IMR-90 (cell line): Measurements from ENCODE around the gene CARS2. TPM values are rescaled to one million over a fixed set of nuclear protein-coding genes. Genes with fewer than 3 reads are reported as not detected.

Experiments
- ATAC-seq: fragments of 200-7000 bp; cut with Tn5 transposase; 2 replicates; pipeline ENCODE4 v1.9.1; 2020; ENCODE audit warnings: low read depth, mild to moderate bottlenecking, moderate library complexity
- BruUV-seq: library from RNA; stranded (reverse); fragments of 400-500 nt; replicated peaks from 2 replicates; lab custom pipeline; 2021; lab: Mats Ljungman, UMichigan
- CTCF ChIA-PET: fragments of 300-600 bp; formaldehyde crosslinking; extraction: SDS; loops from one replicate; lab custom pipeline; 2021; ENCODE audit warnings: antibody characterized with exemption; lab: Yijun Ruan, JAX
- POLR2A ChIA-PET: fragments of 300-600 bp; sonication (Branson Sonifier 250); formaldehyde crosslinking; loops from one replicate; lab custom pipeline; 2022; ENCODE audit warnings: antibody characterized with exemption; ENCODE audit not compliant: unreplicated experiment; lab: Charles Lee
- DNase-seq: peaks from one replicate; pipeline ENCODE4 v3.0.0; 2013
- H2AFZ ChIP-seq: replicated peaks from 2 replicates; pipeline ENCODE3; 2013; ENCODE audit warnings: low read length, mild to moderate bottlenecking; ENCODE audit not compliant: poor library complexity
- H2AK5ac ChIP-seq: 2 replicates; pipeline ENCODE4 v1.6.1; 2013; ENCODE audit warnings: low read depth, low read length, inconsistent platforms
- H2AK9ac ChIP-seq: replicated peaks from 2 replicates; pipeline ENCODE3; 2013; ENCODE audit warnings: mild to moderate bottlenecking, low read depth, low read length, moderate library complexity; ENCODE audit not compliant: poor library complexity
- H2BK120ac ChIP-seq: 2 replicates; pipeline ENCODE4 v1.6.1; 2013; ENCODE audit warnings: low read depth, low read length, inconsistent platforms
- H2BK15ac ChIP-seq: 3 replicates; pipeline ENCODE4 v1.6.1; 2013; ENCODE audit warnings: low read depth, low read length, inconsistent platforms
- H2BK20ac ChIP-seq: 2 replicates; pipeline ENCODE4 v1.6.1; 2013; ENCODE audit warnings: low read depth, mild to moderate bottlenecking, inconsistent platforms, low read length, moderate library complexity
- H2BK5ac ChIP-seq: 2 replicates; pipeline ENCODE4 v1.6.1; 2013; ENCODE audit warnings: mild to moderate bottlenecking, low read depth, low read length, inconsistent platforms; ENCODE audit not compliant: poor library complexity, severe bottlenecking
- H3K14ac ChIP-seq: replicated peaks from 2 replicates; pipeline ENCODE4 v1.6.1; 2013; ENCODE audit warnings: low read depth, low read length, inconsistent platforms
- H3K18ac ChIP-seq: 2 replicates; pipeline ENCODE4 v1.6.1; 2013; ENCODE audit warnings: low read depth, low read length, control low read depth
- H3K23ac ChIP-seq: 2 replicates; pipeline ENCODE4 v1.6.1; 2013; ENCODE audit warnings: low read depth, low read length, inconsistent platforms
- H3K27ac ChIP-seq: 2 replicates; pipeline ENCODE4 v1.5.1; 2013; ENCODE audit warnings: mild to moderate bottlenecking, control low read depth, low read length; ENCODE audit not compliant: insufficient read depth
- H3K27me3 ChIP-seq: 2 replicates; pipeline ENCODE4 v1.6.1; 2013; ENCODE audit warnings: low read length; ENCODE audit not compliant: control insufficient read depth, insufficient read depth
- H3K36me3 ChIP-seq: 2 replicates; pipeline ENCODE4 v1.6.1; 2013; ENCODE audit warnings: low read length, mixed read lengths; ENCODE audit not compliant: control insufficient read depth, insufficient read depth
- H3K4ac ChIP-seq: 2 replicates; pipeline ENCODE4 v1.6.1; 2013; ENCODE audit warnings: low read depth, low read length, inconsistent platforms
- H3K4me1 ChIP-seq: 2 replicates; pipeline ENCODE4 v1.6.1; 2013; ENCODE audit warnings: low read length, mixed read lengths; ENCODE audit not compliant: control insufficient read depth, insufficient read depth
- H3K4me2 ChIP-seq: 2 replicates; pipeline ENCODE4 v1.6.1; 2013; ENCODE audit warnings: low read depth, mild to moderate bottlenecking, control low read depth, low read length, moderate library complexity
- H3K4me3 ChIP-seq: 2 replicates; pipeline ENCODE4 v1.5.1; 2013; ENCODE audit warnings: low read depth, mild to moderate bottlenecking, control low read depth, low read length, moderate library complexity; ENCODE audit not compliant: insufficient read depth
- H3K56ac ChIP-seq: 2 replicates; pipeline ENCODE4 v1.6.1; 2013; ENCODE audit warnings: low read length, inconsistent platforms; ENCODE audit not compliant: insufficient read depth; ENCODE audit errors: extremely low read depth
- H3K79me1 ChIP-seq, 2 experiments: 2 replicates each; pipeline ENCODE4 v1.6.1; 2013; ENCODE audit warnings: low read length in 2 of 2, inconsistent platforms in 1 of 2, low read depth in 1 of 2
- H3K9ac ChIP-seq: 2 replicates; pipeline ENCODE4 v1.6.1; 2013; ENCODE audit warnings: low read depth, low read length, control low read depth
- H3K9me1 ChIP-seq: 2 replicates; pipeline ENCODE4 v1.6.1; 2013; ENCODE audit warnings: low read length, inconsistent platforms; ENCODE audit not compliant: insufficient read depth
- H3K9me3 ChIP-seq: 2 replicates; pipeline ENCODE4 v1.6.1; 2013; ENCODE audit warnings: low read length; ENCODE audit not compliant: control insufficient read depth, insufficient read depth
- H4K20me1 ChIP-seq: 2 replicates; pipeline ENCODE4 v1.6.1; 2013; ENCODE audit warnings: low read length, inconsistent platforms; ENCODE audit not compliant: insufficient read depth
- H4K5ac ChIP-seq: 2 replicates; pipeline ENCODE4 v1.6.1; 2013; ENCODE audit warnings: mild to moderate bottlenecking, low read depth, low read length, control low read depth
- H4K8ac ChIP-seq, 2 experiments: 2 replicates each; pipeline ENCODE4 v1.6.1; 2013; ENCODE audit warnings: low read depth in 2 of 2, low read length in 2 of 2, control low read depth in 1 of 2, inconsistent platforms in 1 of 2
- H4K91ac ChIP-seq: 2 replicates; pipeline ENCODE4 v1.6.1; 2013; ENCODE audit warnings: low read depth, low read length, inconsistent platforms; ENCODE audit not compliant: insufficient read depth
- CEBPB ChIP-seq: IDR thresholded peaks from 2 replicates; pipeline ENCODE4 v1.6.1; 2012; ENCODE audit warnings: low read depth, low read length, improper control_type of control experiment
- CHD1 ChIP-seq: IDR thresholded peaks from 2 replicates; pipeline ENCODE4 v1.6.1; 2012; ENCODE audit warnings: low read depth, low read length, improper control_type of control experiment
- CTCF ChIP-seq: conservative IDR thresholded peaks from 2 replicates; pipeline ENCODE4 v1.5.1; 2012; ENCODE audit warnings: mild to moderate bottlenecking, low read depth, low read length, improper control_type of control experiment
- ELK1 ChIP-seq: fragments of 150-350 bp; IDR thresholded peaks from 2 replicates; pipeline ENCODE4 v1.6.1; 2016; ENCODE audit warnings: low read depth, mild to moderate bottlenecking, low read length, moderate library complexity, borderline replicate concordance
- FOS ChIP-seq: fragments of 150-350 bp; IDR thresholded peaks from 2 replicates; pipeline ENCODE4 v1.6.1; 2016; ENCODE audit warnings: low read depth, low read length
- MAFK ChIP-seq: IDR thresholded peaks from 2 replicates; pipeline ENCODE4 v1.6.1; 2012; ENCODE audit warnings: low read depth, low read length, improper control_type of control experiment
- MAZ ChIP-seq: IDR thresholded peaks from 2 replicates; pipeline ENCODE4 v1.6.1; 2012; ENCODE audit warnings: low read depth, mild to moderate bottlenecking, low read length, improper control_type of control experiment, moderate library complexity, borderline replicate concordance
- NFE2L2 ChIP-seq: fragments of 150-350 bp; IDR thresholded peaks from 2 replicates; pipeline ENCODE4 v1.6.1; 2016; ENCODE audit warnings: low read depth, mild to moderate bottlenecking, low read length
- POLR2A ChIP-seq: IDR thresholded peaks from 2 replicates; pipeline ENCODE4 v1.6.1; 2012; ENCODE audit warnings: mild to moderate bottlenecking, low read depth, low read length
- RCOR1 ChIP-seq: IDR thresholded peaks from 2 replicates; pipeline ENCODE4 v1.6.1; 2012; ENCODE audit warnings: mild to moderate bottlenecking, low read length, improper control_type of control experiment; ENCODE audit not compliant: insufficient replicate concordance
- RFX5 ChIP-seq: IDR thresholded peaks from 2 replicates; pipeline ENCODE4 v1.8.0; 2012; ENCODE audit warnings: low read depth, mild to moderate bottlenecking, low read length, moderate library complexity
- SMC3 ChIP-seq: fragments of 150-350 bp; IDR thresholded peaks from 2 replicates; pipeline ENCODE4 v1.6.1; 2016; ENCODE audit warnings: low read depth, mild to moderate bottlenecking, antibody characterized with exemption, low read length, moderate library complexity
- WGBS, 2 experiments: methylation state at CpG; one replicate each; pipeline versions ENCODE4 v1.1.5 to v1.1.7; 2013; ENCODE audit warnings: missing lambda C conversion rate in 2 of 2; ENCODE audit not compliant: insufficient read length in 1 of 2; ENCODE audit errors: extremely low coverage in 2 of 2; 5-methylcytosine and 5-hydroxymethylcytosine counted together
- dilution Hi-C: fragments of 300-500 bp; cut with HindIII; formaldehyde crosslinking; loops from one replicate; pipeline ENCODE4 v1.14.3; 2018; ENCODE audit warnings: low sequenced_read_pairs; ENCODE audit not compliant: unreplicated experiment
- in situ Hi-C: fragments of 300-500 bp; cut with MboI; formaldehyde crosslinking; loops from 3 replicates; pipeline ENCODE4 v1.14.3; 2019; ENCODE audit warnings: low sequenced_read_pairs, inconsistent platforms, mixed read lengths
- intact Hi-C: fragments of 100-400 bp; cut with micrococcal nuclease; formaldehyde crosslinking; loops from 2 replicates; pipeline ENCODE4 v1.10.0; 2022
- polyA plus RNA-seq, 3 experiments: library from polyadenylated mRNA; depleted of rRNA; stranded (reverse); fragments of >200 nt; gene quantifications; 2 replicates each; pipeline ENCODE4 v1.2.3, GENCODE V29; 2012; ENCODE audit warnings: low replicate concordance in 1 of 3
- total RNA-seq: library from RNA; depleted of rRNA; stranded (reverse); fragments of >200 nt; gene quantifications from 2 replicates; pipeline ENCODE4 v1.2.3, GENCODE V29; 2012

Gene CARS2
- total and polyA plus RNA-seq, 2 of the 4 experiments (the other 2 are of a cell fraction), result 76.2 to 76.4 TPM

GRCh38 chr13:110651726-110652230 is 54.1 kb downstream of the CARS2 start:
- no peak overlapping the region for H3K27ac ChIP-seq
- no peaks in the 10 kb centered on the region for H3K4me1 ChIP-seq
- no peaks in the 10 kb centered on the region for H3K9me3 ChIP-seq
- H3K4me3 ChIP-seq, result no peak overlapping the region
- no peaks in the 10 kb centered on the region for H3K27me3 ChIP-seq
- H3K18ac ChIP-seq, result no peak overlapping the region
- H2BK5ac ChIP-seq, result no peak overlapping the region
- POLR2A ChIA-PET, result no interaction called here
- H4K5ac ChIP-seq, result no peak overlapping the region
- H2AK5ac ChIP-seq, result no peak overlapping the region
- peaks cover 7 to 26% of the 10 kb centered on the region in 2 experiments; a peak in 3 of 4 replicates for H3K79me1 ChIP-seq
- no peak overlapping the region for H3K9ac ChIP-seq
- no peak overlapping the region for H2BK15ac ChIP-seq
- H3K4me2 ChIP-seq, result no peak overlapping the region
- ATAC-seq, result no peak
- H3K14ac ChIP-seq, result no peak overlapping the region
- no peak overlapping the region for H2AFZ ChIP-seq
- H3K56ac ChIP-seq, result no peak overlapping the region
- intact Hi-C loops, result no loop called here
- H4K91ac ChIP-seq, result no peak overlapping the region
- H4K20me1 ChIP-seq, result no peaks in the 10 kb centered on the region
- H3K23ac ChIP-seq, result no peak overlapping the region
- no peak overlapping the region for H4K8ac ChIP-seq
- no peak overlapping the region for H3K4ac ChIP-seq
- no peak for DNase-seq
- dilution Hi-C loops, result no loop called here
- H3K9me1 ChIP-seq, result peaks cover 2% of the 10 kb centered on the region; the same call in 1 of the 2 replicates
- CTCF ChIA-PET, result no interaction called here
- H3K36me3 ChIP-seq, result peaks cover 28% of the 10 kb centered on the region
- H2AK9ac ChIP-seq, result no peak overlapping the region
- H2BK120ac ChIP-seq, result no peak overlapping the region
- no peak for TF ChIP-seq ELK1
- TF ChIP-seq MAZ, result no peak
- TF ChIP-seq FOS, result no peak
- TF ChIP-seq NFE2L2, result no peak
- TF ChIP-seq MAFK, result no peak
- no peak for TF ChIP-seq CHD1
- TF ChIP-seq RFX5, result no peak
- no peak for TF ChIP-seq SMC3
- no peak for TF ChIP-seq CEBPB
- TF ChIP-seq CTCF, result no peak
- TF ChIP-seq POLR2A, result no peak
- TF ChIP-seq RCOR1, result no peak
- no peak overlapping the region for H2BK20ac ChIP-seq
- 96% methylated on average over 12 of the region's 16 CpGs; no CpG with 5 or more reads in 1 of the 2 experiments for WGBS, 2 experiments
- no TSS peak for BruUV-seq
- in situ Hi-C loops, result no loop called here
